ENCODE results near the gene HNRNPL. TPM values are rescaled to one million over a fixed set of nuclear protein-coding genes. Genes with fewer than 3 reads are reported as not detected.

Gene HNRNPL
- total and polyA plus RNA-seq, 10 of the 15 experiments (the other 5 are each of a cell fraction or from before 2014, with no cell fraction given), result 32.5 to 512 (median 306) TPM

- H3K4me3 ChIP-seq, result no peak overlapping the region
- ChIA-PET SMC1A (ENCODE audit: uncharacterized antibody, unreplicated experiment) (no interaction called here), POLR2A (no interaction called here), CTCF (interaction anchor here (1.5 kb wide), 1 partner anchor 13 kb away, joined by 3 read pairs; no protein-coding TSS in a partner anchor), RAD21 (ENCODE audit: unreplicated experiment) (no interaction called here)
- WGBS (ENCODE audit: insufficient coverage, insufficient replicate concordance, low lambda C conversion rate, missing lambda C conversion rate), result 43% methylated on average over 5 of the region's 5 CpGs
- TF ChIP-seq NR2C2 (IDR thresholded peaks at IDR 0.05; ENCODE audit: borderline replicate concordance, control insufficient read depth, insufficient read length, low read depth) (no peak), TCF3 (IDR thresholded peaks at IDR 0.05; ENCODE audit: borderline replicate concordance, insufficient read depth, low read depth, low read length) (no peak), NKRF (conservative IDR thresholded peaks at IDR 0.05) (no peak), RB1 (IDR thresholded peaks at IDR 0.05; ENCODE audit: borderline replicate concordance) (no peak), CEBPB (IDR thresholded peaks at IDR 0.05; ENCODE audit: borderline replicate concordance in 1 of 2, low read depth in 2 of 2, low read length in 2 of 2) (no peak), POLR2A (IDR thresholded peaks at IDR 0.05; ENCODE audit: low read depth, low read length) (no peak), ASH2L (IDR thresholded peaks at IDR 0.05; ENCODE audit: borderline replicate concordance, low read depth) (no peak), ESRRA (IDR thresholded peaks at IDR 0.05; ENCODE audit: low read length) (no peak), IRF3 (IDR thresholded peaks at IDR 0.05) (no peak), CHD1 (IDR thresholded peaks at IDR 0.05; ENCODE audit: low read depth, low read length) (no peak)
- TF ChIP-seq, protein P1, sequence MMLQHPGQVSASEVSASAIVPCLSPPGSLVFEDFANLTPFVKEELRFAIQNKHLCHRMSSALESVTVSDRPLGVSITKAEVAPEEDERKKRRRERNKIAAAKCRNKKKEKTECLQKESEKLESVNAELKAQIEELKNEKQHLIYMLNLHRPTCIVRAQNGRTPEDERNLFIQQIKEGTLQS (IDR thresholded peaks at IDR 0.05; ENCODE audit: borderline replicate concordance, extremely low read depth, low read depth, low read length), result no peak
- TF ChIP-seq, protein P2, sequence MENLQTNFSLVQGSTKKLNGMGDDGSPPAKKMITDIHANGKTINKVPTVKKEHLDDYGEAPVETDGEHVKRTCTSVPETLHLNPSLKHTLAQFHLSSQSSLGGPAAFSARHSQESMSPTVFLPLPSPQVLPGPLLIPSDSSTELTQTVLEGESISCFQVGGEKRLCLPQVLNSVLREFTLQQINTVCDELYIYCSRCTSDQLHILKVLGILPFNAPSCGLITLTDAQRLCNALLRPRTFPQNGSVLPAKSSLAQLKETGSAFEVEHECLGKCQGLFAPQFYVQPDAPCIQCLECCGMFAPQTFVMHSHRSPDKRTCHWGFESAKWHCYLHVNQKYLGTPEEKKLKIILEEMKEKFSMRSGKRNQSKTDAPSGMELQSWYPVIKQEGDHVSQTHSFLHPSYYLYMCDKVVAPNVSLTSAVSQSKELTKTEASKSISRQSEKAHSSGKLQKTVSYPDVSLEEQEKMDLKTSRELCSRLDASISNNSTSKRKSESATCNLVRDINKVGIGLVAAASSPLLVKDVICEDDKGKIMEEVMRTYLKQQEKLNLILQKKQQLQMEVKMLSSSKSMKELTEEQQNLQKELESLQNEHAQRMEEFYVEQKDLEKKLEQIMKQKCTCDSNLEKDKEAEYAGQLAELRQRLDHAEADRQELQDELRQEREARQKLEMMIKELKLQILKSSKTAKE (IDR thresholded peaks at IDR 0.05; ENCODE audit: low read depth, poor library complexity, severe bottlenecking), result no peak
- H3K4me1 ChIP-seq (ENCODE audit: control insufficient read depth, insufficient read depth, low read length), result no peaks in the 10 kb centered on the region
- intact Hi-C loops (cut with micrococcal nuclease; ENCODE audit: unreplicated experiment) (no loop called here), in situ Hi-C loops (cut with MboI) (no loop called here)
- no peaks in the 10 kb centered on the region for H3K27me3 ChIP-seq (replicated peaks in 1 of 2; ENCODE audit: control insufficient read depth in 2 of 2, insufficient read depth in 2 of 2, low read length in 1 of 2)
- no peak overlapping the region for H2AFZ ChIP-seq (ENCODE audit: control insufficient read depth, low read depth, low read length)
- no peak overlapping the region for H3K4me2 ChIP-seq (ENCODE audit: control insufficient read depth, insufficient read depth)
- no peaks in the 10 kb centered on the region for H3K79me2 ChIP-seq (ENCODE audit: control insufficient read depth, insufficient read depth, low read length)
- no TSS peak for BruUV-seq (replicated peaks)
- no peak overlapping the region for H3K9ac ChIP-seq (ENCODE audit: control insufficient read depth, insufficient read depth, low read length)
- no peaks in the 10 kb centered on the region for H3K9me3 ChIP-seq (replicated peaks; ENCODE audit: control insufficient read depth, insufficient read depth, low read length)
- no peaks in the 10 kb centered on the region for H4K20me1 ChIP-seq (ENCODE audit: control insufficient read depth, insufficient read depth)
- H3K36me3 ChIP-seq (ENCODE audit: control insufficient read depth in 2 of 2, insufficient read depth in 2 of 2, low read length in 1 of 2), result no peaks in the 10 kb centered on the region
- FAIRE-seq, result no peak
- no peak for ATAC-seq
- no peak for DNase-seq (ENCODE audit: low read depth, low spot score)
- H3K27ac ChIP-seq (ENCODE audit: control insufficient read depth, insufficient read depth), result no peak overlapping the region
These were observed 49.0 kb downstream of the HNRNPL start for GRCh38 chr19:38800577-38801347.
